Activated CD8-positive, alpha-beta T cell treated with anti-CD3 and anti-CD28 coated beads for 36 hours (primary cell): ENCODE measurements around the gene PRDM10. TPM values are rescaled to one million over a fixed set of nuclear protein-coding genes. Genes with fewer than 3 reads are reported as not detected.

Experiments used
- ATAC-seq: fragments of 200-7000 bp; cut with Tn5 transposase; one replicate; pipeline ENCODE4 v1.10.0; 2021; ENCODE audit warnings: mild to moderate bottlenecking, moderate library complexity
- CTCF ChIA-PET: fragments of 350-600 bp; sonication (Branson Sonifier 250); formaldehyde crosslinking; loops from one replicate; lab custom pipeline; 2021; ENCODE audit warnings: antibody characterized with exemption; lab: Charles Lee
- POLR2A ChIA-PET: fragments of 350-600 bp; sonication (Branson Sonifier 250); formaldehyde crosslinking; loops from one replicate; lab custom pipeline; 2021; ENCODE audit warnings: antibody characterized with exemption; lab: Charles Lee
- DNase-seq: peaks from one replicate; pipeline ENCODE4 v3.0.0-alpha.2; 2020
- H3K27ac Mint-ChIP-seq: one replicate; pipeline ENCODE4 v1.8.0; 2021; ENCODE audit warnings: mild to moderate bottlenecking, mixed read lengths
- H3K27me3 Mint-ChIP-seq: one replicate; pipeline ENCODE4 v1.8.0; 2021; ENCODE audit warnings: mixed read lengths
- H3K36me3 Mint-ChIP-seq: one replicate; pipeline ENCODE4 v1.8.0; 2021; ENCODE audit warnings: low read depth, mixed read lengths
- H3K4me1 Mint-ChIP-seq: one replicate; pipeline ENCODE4 v1.8.0; 2021; ENCODE audit warnings: low read depth, mixed read lengths
- H3K4me3 Mint-ChIP-seq: one replicate; pipeline ENCODE4 v1.8.0; 2021; ENCODE audit warnings: mild to moderate bottlenecking, moderate library complexity, mixed read lengths
- H3K9me3 Mint-ChIP-seq: one replicate; pipeline ENCODE4 v1.8.0; 2021; ENCODE audit warnings: mixed read lengths
- CTCF ChIP-seq: fragments of 200-600 bp; IDR thresholded peaks from one replicate; pipeline ENCODE4 v1.8.0; 2022; ENCODE audit warnings: antibody characterized with exemption, mild to moderate bottlenecking
- intact Hi-C: fragments of 100-400 bp; cut with micrococcal nuclease; formaldehyde crosslinking; loops from one replicate; pipeline ENCODE4 v1.10.0; 2022
- total RNA-seq, 2 experiments: library from RNA; stranded (reverse); gene quantifications; one replicate each; pipeline ENCODE4 v1.2.3, GENCODE V29; 2021

Gene PRDM10
- total RNA-seq, 2 experiments from 2014 or later = 15.6 to 18.8 TPM

- peak overlapping the region; percentile 86 for H3K4me3 Mint-ChIP-seq
- ChIA-PET POLR2A (interaction anchor here (0.6 to 1.9 kb wide), 15 partner anchors 12 to 188 kb away, joined by 3 to 8 read pairs (median 4); partner anchors contain the start of gene APLP2), CTCF (interaction anchor here (1.0 to 3.1 kb wide), 4 partner anchors 11 to 129 kb away, joined by 4 to 16 read pairs (median 10); no protein-coding TSS in a partner anchor)
- peak; percentile 91 for DNase-seq
- H3K36me3 Mint-ChIP-seq = peaks cover 6% of the 10 kb centered on the region
- no peak for TF ChIP-seq CTCF
- no peaks in the 10 kb centered on the region for H3K27me3 Mint-ChIP-seq
- H3K4me1 Mint-ChIP-seq = peaks cover 31% of the 10 kb centered on the region
- intact Hi-C loops = loop anchor here (2.0 to 5.0 kb wide), 3 partner anchors 66 to 129 kb away; partner anchors contain the start of gene APLP2
- no peaks in the 10 kb centered on the region for H3K9me3 Mint-ChIP-seq
- peak; percentile 81 for ATAC-seq
- H3K27ac Mint-ChIP-seq = peak overlapping the region; percentile 100
Measured at GRCh38 chr11:130002846-130003716, 446 bp upstream of the PRDM10 start.

DNA sequence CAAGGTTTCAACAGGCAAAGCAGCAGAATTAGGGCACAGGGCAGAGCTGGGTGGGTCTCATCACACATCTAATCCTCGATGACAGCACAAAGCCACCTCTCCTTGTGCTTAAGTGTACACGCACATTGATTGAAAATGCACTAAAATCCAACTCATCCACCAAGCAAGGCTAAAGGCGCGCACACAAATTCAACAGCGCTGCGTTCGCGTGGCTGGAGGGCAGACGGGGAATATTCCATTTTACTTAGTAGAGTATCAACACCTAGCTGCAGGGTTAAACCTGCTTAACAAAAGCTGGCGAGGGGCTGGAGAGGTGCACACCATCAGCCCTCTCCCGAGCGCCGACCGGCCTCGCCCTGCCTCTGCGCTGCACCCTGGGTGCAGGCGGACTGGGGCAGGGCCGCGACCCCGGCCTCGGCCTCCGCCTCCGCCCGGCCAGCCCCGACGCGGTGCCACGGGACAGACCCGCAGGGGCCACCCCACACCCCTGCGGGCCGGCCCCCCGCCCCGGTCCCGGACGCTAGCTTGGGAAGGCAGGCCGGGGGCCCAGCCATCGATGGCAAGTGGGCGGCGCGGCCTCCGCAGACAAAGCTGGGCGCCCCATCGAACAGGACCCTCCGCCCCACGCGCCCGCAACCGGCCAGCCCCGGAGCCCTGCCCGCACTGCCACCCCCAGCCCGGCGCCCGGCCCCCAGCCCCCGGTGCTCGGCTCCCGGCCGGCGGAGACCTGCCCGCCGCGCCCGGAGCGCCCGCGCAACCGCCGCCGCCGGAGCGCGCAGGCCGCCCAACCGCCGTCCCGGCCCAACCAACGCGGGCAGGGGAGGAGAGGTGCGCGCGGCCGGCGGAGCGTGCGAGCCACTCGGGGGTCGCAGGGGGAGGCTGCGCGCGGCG is 929 bp downstream of the PRDM10 start:
- H3K9me3 Mint-ChIP-seq = no peaks in the 10 kb centered on the region
- peak overlapping the region; percentile 97 for H3K27ac Mint-ChIP-seq
- H3K4me1 Mint-ChIP-seq = peaks cover 31% of the 10 kb centered on the region
- intact Hi-C loops = loop anchor here (2.0 to 5.0 kb wide), 3 partner anchors 67 to 131 kb away; partner anchors contain the start of gene APLP2
- TF ChIP-seq CTCF = no peak
- CTCF ChIA-PET = interaction anchor here (1.1 to 3.1 kb wide), 4 partner anchors 10 to 211 kb away, joined by 3 to 16 read pairs (median 13); no protein-coding TSS in a partner anchor
- H3K27me3 Mint-ChIP-seq = no peaks in the 10 kb centered on the region
- DNase-seq = peak; percentile 38
- peaks cover 13% of the 10 kb centered on the region for H3K36me3 Mint-ChIP-seq
- POLR2A ChIA-PET = interaction anchor here (0.6 to 1.9 kb wide), 14 partner anchors 9 to 130 kb away, joined by 3 to 8 read pairs (median 3); partner anchors contain the start of gene APLP2
- peak overlapping the region; percentile 96 for H3K4me3 Mint-ChIP-seq
- peak; percentile 15 for ATAC-seq

- H3K27me3 Mint-ChIP-seq = no peaks in the 10 kb centered on the region
- intact Hi-C loops = loop anchor here (5.0 kb wide), 2 partner anchors 117 to 132 kb away; no protein-coding TSS in a partner anchor
- no peak for TF ChIP-seq CTCF
- POLR2A ChIA-PET = interaction anchor here (0.9 to 1.3 kb wide), 5 partner anchors 34 to 125 kb away, joined by 3 to 5 read pairs (median 4); no protein-coding TSS in a partner anchor
- ATAC-seq (no peak), DNase-seq (no peak)
- H3K4me3 Mint-ChIP-seq = peak overlapping the region; percentile 96
- H3K27ac Mint-ChIP-seq = peak overlapping the region; percentile 97
- CTCF ChIA-PET = interaction anchor here (0.7 to 3.1 kb wide), 4 partner anchors 9 to 685 kb away, joined by 3 to 16 read pairs (median 8); no protein-coding TSS in a partner anchor
- no peaks in the 10 kb centered on the region for H3K9me3 Mint-ChIP-seq
- peaks cover 15% of the 10 kb centered on the region for H3K36me3 Mint-ChIP-seq
- peaks cover 31% of the 10 kb centered on the region for H3K4me1 Mint-ChIP-seq
Measured at GRCh38 chr11:130000552-130001176, 2.0 kb downstream of the PRDM10 start.

DNA sequence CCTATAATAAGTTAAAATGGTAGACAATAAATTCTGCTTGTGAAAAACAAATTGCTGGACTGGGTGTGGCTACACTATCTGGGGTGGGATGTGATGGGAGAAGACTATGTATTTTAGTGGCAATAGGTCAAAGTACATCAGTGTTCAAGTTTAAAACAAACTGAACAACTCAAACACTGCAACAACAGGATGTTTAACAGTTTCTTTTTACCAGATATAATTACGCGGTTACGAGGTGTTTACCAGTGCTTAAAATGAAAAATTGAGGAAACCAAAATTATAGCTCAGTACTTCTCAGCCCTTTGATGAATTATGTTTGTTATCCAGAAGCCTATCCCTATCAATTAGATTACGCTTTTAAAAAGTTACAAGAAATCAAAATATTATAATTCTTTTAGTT is 3.2 kb downstream of the PRDM10 start:
- Mint-ChIP-seq H3K27me3 (no peaks in the 10 kb centered on the region), H3K36me3 (peaks cover 17% of the 10 kb centered on the region), H3K27ac (no peak overlapping the region), H3K9me3 (no peaks in the 10 kb centered on the region), H3K4me3 (no peak overlapping the region), H3K4me1 (peaks cover 31% of the 10 kb centered on the region)
- DNase-seq = no peak
- ChIA-PET CTCF (no interaction called here), POLR2A (interaction anchor here (1.2 kb wide), 1 partner anchor 32 kb away, joined by 4 read pairs; no protein-coding TSS in a partner anchor)
- intact Hi-C loops = loop anchor here (5.0 kb wide), 1 partner anchor 77 kb away; no protein-coding TSS in a partner anchor
- no peak for ATAC-seq
- no peak for TF ChIP-seq CTCF
